Measurements from ENCODE around the gene SYNGR3.
"Not testable (repeated sequence)": the region's sequence is repeated elsewhere in the genome, so short reads cannot be mapped to it uniquely, and the experiment has no call there.

Gene SYNGR3

DNA sequence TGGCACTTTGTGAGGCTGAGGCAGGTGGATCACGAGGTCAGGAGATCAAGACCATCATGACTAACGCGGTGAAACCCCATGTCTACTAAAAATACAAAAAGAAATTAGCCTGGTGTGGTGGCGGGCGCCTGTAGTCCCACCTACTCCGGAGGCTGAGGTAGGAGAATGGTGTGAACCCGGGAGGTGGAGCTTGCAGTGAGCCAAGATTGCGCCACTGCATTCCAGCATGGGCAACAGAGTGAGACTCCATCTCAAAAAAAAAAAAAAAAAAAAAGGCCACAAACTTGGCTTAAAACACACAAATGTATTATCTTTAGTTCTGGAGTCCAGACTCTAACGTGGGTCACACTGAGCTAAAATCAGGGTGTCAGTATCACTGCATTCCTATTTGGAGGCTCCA lies 22.0 kb downstream of the SYNGR3 start:
- not testable (repeated sequence) for DNase-seq

GRCh38 chr16:2013527-2013926 lies 23.8 kb downstream of the SYNGR3 start:
- no peak for DNase-seq

GRCh38 chr16:2015117-2015946 lies 25.6 kb downstream of the SYNGR3 start:
- DNase-seq = no peak

DNA sequence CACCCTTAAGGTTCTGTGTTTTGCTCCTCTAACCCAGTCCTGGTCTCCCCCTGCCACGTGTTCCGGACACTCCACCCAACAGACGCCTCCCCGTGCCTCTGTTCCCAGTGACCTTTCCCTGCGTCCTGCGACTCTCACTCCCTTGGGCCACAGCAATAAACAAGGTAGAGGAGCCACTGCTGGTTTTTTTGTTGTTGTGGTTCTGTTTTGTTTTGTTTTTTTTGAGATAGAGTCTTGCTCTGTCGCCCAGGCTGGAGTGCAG lies 26.1 kb downstream of the SYNGR3 start:
- DNase-seq = no peak

DNA sequence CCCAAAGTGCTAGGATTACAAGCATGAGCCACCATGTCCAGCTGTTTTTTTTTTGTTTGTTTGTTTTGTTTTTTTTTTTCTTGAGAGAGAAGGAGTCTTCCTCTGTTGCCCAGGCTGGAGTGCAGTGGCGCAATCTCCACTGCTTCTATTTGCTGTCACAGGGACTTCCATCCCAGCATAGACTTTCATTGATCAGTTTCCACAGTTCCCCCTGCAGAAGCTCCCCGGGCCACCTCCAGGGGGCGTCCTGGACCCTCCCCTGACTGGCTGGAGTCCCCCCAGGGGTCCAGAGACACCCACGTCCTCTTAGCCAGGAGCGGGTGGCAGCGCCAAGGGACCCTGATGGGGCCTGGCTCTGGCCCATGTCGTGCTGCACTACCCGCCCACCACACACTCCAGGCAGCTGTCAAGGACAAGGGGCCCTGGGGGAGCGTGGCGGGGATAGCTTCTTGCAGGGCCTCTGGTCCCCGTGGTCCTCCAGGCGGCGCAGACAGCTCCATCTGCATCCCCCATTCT lies 26.7 kb downstream of the SYNGR3 start:
- peak; percentile 49 for DNase-seq

- DNase-seq = peak; percentile 26
Observed at GRCh38 chr16:2019518-2019920, 29.7 kb downstream of the SYNGR3 start, which contains the start of gene NPW. NPW (plus strand) TSS chr16:2019785.

GRCh38 chr16:2019921-2020831 lies 30.4 kb downstream of the SYNGR3 start:
- DNase-seq = no peak

DNA sequence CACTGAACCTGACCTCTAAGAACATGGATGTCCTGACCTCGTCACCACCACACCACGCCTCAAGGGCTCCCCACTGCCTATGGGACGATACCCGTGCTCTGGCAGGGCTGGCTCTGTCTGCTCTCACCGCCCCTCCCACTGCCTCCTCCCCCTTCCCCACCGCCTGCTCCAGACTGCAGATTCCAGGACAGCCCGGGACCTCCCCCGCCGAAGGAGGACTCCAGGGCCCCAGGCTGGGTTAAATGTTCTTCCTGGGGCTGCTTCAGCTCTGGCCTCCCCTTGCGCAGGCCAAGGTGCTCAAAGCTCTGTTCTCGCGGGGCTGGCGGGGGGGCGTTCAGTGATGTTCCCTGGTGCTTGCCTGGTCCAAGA lies 32.9 kb downstream of the SYNGR3 start:
- DNase-seq = peak; percentile 32

GRCh38 chr16:2023092-2024031 lies 33.6 kb downstream of the SYNGR3 start:
- peak; percentile 97 for DNase-seq

DNA sequence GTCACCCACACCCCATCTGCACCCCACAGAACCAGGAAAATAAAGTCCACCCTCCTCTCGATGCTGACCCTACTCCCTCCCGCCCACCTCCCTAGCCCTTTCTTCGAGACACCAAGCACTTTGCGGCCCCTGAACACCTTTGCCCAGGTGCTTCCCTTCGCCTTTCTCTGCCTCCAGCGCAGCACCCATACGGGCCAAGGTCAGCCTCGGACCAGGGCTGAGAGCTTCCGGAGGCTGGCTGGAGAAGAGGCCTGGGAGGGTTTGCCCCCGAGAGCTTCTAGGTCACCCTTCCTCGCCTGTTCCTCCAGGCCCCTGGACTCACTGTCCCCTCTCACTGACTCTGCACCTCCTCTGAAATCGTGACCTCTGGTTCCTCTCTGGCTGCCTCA lies 34.3 kb downstream of the SYNGR3 start:
- DNase-seq = no peak

DNA sequence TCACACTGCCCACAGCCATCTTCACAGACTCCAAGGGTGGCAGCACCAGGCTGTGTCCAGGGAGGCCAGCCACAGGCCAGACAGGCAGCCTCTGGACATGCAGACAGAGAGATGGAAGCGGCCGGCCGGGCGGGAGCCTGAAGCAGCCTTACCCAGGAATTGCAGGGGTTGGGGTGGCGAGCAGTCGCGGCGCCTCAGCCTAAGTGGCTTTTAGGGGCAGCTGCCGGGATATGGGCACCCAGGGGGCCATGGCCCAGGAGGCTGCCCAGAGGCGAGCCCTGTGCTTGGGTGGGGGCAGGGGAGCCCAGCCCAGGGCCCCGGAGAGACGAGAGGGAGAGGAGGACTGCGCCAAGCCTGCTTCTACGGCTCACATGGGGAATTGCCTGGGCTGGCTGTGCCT lies 35.5 kb downstream of the SYNGR3 start:
- no peak for DNase-seq

DNA sequence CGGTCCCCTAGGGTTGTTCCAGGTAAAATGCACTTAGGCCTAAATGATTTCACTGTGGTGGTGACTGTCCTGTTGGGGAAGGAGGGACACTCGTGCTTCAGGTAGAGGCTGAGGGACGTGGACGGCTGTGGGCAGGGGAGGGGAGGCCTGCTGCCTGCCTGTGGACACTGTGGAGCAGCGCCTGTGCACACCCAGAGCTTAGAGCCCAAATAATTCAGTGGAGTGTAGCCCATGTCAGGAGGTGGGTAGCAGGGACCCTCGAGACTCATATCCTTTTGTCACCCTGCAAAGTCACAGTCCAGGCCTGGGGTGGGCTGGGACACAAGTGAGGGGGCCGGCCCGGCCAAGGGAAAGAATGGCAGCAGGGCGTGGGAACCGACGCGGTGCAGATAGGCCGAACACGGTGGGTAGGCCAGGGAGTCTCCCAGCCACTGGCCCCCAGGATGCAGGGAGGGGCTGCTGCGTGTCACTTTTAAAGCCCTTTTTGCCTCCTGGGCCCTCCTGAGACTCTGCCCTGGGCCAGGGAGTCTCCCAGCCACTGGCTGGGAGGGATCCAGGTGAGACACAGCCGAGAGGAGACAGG lies 36.2 kb downstream of the SYNGR3 start:
- DNase-seq = no peak

GRCh38 chr16:2026461-2027023 lies 36.8 kb downstream of the SYNGR3 start, which contains the start of gene NHERF2:
NHERF2 (plus strand) TSS chr16:2026902; CDS start chr16:2027006, 104 bp downstream.
- peak; percentile 66 for DNase-seq

DNA sequence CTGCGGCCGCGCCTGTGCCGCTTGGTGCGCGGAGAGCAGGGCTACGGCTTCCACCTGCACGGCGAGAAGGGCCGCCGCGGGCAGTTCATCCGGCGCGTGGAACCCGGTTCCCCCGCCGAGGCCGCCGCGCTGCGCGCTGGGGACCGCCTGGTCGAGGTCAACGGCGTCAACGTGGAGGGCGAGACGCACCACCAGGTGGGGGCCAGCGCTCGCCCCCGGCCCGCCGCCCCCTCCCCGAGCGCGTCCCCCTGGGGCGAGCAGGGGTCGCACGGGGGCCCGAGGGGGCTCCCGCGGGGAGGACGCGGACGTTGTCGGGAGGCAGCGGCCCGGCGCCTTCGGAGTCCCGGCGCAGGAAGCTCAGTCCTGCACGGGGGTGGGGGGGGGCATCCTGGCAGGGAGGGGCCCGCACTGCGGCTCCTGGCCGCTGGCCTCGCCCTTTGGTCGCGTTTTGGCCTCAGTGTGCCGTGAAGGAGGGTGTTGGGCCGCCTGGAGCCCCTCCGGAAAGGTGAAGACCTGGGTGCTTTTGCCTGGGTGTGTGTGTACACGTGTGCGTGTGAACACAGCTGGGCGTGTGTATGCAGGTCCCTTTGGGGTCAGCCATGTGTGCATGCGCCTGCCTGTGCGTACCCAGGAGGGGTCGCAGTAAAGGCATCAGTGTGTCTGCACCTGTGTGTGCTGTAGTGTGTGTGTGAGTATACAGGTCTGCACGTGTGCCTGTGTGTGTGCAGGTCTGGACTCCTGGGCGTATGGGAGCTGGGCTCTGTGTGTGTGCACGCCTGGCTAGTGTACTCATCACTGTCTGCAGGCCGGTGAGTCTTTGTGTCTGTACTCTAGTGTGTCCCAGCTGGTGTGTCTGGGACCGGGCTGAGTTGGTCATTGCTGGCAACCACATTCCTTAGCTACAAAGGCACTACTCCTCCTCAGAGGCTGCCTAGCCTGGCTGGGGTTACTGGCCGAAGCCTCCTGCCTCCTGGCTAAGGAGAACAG lies 37.5 kb downstream of the SYNGR3 start:
- peak; percentile 34 for DNase-seq

DNA sequence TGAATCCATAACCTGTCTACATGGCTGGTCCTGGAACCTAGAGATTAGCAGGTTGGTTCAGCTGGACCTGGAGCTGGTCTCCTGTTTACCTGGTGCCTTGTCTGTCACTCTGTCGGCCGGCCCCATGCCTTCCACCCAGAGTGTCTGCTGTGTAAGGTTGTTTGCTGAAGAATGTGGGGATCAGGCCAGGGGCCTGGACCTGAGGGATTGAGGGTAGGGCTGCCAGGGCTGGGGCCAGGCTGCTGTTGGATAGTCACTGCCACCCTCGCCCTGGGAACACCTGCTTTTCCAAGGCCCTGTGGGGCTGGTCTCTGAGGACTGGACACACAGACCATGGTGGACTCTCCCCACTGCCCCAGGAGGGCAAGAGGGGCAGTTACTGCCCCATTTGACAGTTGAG lies 38.4 kb downstream of the SYNGR3 start:
- DNase-seq = no peak

GRCh38 chr16:2028620-2029220 lies 39.0 kb downstream of the SYNGR3 start:
- no peak for DNase-seq

DNA sequence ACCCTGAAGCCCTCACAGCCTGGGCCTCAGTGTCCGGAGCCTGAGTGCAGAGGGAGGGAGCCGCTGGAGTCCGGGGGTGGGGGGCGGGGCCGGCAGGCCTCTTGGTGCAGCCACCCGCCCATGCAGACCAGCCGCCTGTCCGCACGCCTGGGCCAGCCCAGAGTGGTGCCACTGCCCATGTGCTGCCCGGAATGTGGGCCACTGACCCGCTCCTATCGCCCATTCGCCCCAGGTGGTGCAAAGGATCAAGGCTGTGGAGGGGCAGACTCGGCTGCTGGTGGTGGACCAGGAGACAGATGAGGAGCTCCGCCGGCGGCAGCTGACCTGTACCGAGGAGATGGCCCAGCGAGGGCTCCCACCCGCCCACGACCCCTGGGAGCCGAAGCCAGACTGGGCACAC lies 39.6 kb downstream of the SYNGR3 start:
- DNase-seq = no peak

DNA sequence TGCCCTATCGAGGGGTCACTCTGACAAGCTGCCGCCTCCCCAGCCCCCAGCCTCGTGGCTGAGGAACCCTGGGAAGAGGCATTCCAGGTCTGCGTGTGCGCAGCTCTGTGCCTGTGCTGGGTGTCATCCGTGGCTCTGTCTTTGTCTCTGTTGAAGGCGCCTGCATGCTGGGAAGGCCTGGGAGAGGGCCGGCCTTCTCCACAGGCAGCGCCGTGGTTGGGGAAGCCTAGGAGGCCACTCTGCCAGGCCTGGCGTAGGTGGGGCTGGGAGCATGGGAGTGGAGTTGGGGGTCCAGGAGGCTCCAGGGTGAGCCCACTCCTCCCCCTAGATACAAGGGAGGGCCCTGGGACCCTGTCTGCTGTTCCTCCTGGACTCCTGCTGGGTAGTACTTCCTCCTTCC lies 40.3 kb downstream of the SYNGR3 start:
- no peak for DNase-seq

- DNase-seq = no peak
Observed at GRCh38 chr16:2031081-2031577, 41.4 kb downstream of the SYNGR3 start.
